Tibial nerve (tissue), 4 donors: ENCODE results near the gene MICU2.

Experiments
- EP300 ChIP-seq, 2 donors: sonication (generic); formaldehyde crosslinking; IDR thresholded peaks; one replicate each; pipeline ENCODE4 v1.6.1; 2017; ENCODE audit warnings: antibody characterized with exemption in 2 of 2, mild to moderate bottlenecking in 1 of 2
- POLR2A ChIP-seq, 2 donors: fragments of 450-650 bp; IDR thresholded peaks; one replicate each; pipeline ENCODE4 v1.6.1; 2017; ENCODE audit warnings: antibody characterized with exemption in 2 of 2, mild to moderate bottlenecking in 2 of 2, moderate library complexity in 2 of 2
- TF ChIP-seq, protein P1 (sequence below), 5 experiments: fragments of 200-600 bp in 3 of 5; fragments of 450-650 bp in 2 of 5; sonication (generic) in 3 of 5; IDR thresholded peaks; one replicate each; pipeline ENCODE4 v1.5.1; 2016 to 2019; ENCODE audit warnings: antibody characterized with exemption in 5 of 5, mild to moderate bottlenecking in 3 of 5, moderate library complexity in 2 of 5

DNA sequence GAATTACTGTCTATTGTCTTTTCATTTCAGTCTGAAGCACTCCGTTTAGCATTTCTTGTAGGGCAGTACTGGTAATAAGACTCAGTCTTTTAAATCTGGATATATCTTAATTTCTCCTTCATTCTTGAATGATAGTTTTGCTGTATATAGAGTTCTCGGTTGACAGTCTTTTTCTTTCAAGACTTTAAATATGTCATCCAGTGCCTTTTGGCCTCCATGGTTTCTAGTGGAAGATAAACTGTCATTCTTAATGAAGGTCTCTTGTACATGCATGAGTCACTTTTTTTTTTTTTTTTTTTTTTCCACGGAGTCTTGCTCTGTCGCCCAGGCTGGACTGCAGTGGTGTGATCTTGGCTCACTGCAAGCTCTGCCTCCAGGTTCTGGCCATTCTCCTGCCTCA lies 117.6 kb downstream of the MICU2 start:
- TF ChIP-seq, protein P1, sequence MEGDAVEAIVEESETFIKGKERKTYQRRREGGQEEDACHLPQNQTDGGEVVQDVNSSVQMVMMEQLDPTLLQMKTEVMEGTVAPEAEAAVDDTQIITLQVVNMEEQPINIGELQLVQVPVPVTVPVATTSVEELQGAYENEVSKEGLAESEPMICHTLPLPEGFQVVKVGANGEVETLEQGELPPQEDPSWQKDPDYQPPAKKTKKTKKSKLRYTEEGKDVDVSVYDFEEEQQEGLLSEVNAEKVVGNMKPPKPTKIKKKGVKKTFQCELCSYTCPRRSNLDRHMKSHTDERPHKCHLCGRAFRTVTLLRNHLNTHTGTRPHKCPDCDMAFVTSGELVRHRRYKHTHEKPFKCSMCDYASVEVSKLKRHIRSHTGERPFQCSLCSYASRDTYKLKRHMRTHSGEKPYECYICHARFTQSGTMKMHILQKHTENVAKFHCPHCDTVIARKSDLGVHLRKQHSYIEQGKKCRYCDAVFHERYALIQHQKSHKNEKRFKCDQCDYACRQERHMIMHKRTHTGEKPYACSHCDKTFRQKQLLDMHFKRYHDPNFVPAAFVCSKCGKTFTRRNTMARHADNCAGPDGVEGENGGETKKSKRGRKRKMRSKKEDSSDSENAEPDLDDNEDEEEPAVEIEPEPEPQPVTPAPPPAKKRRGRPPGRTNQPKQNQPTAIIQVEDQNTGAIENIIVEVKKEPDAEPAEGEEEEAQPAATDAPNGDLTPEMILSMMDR (IDR thresholded peaks at IDR 0.05) = no peak
- TF ChIP-seq POLR2A (IDR thresholded peaks at IDR 0.05) (no peak), EP300 (IDR thresholded peaks at IDR 0.05) (no peak)
